Hepatocyte (in vitro differentiated cells): Measurements from ENCODE around the gene DELE1. TPM values are rescaled to one million over a fixed set of nuclear protein-coding genes. Genes with fewer than 3 reads are reported as not detected.

Source experiments
- DNase-seq: peaks from one replicate; pipeline ENCODE4 v3.0.0-alpha.2; 2016; ENCODE audit warnings: low spot score
- H2AFZ ChIP-seq: fragments of 200-600 bp; sonication (generic); 2 replicates; pipeline ENCODE4 v1.6.0; 2016; ENCODE audit warnings: antibody characterized with exemption, mild to moderate bottlenecking
- H3K27ac ChIP-seq: fragments of 200-600 bp; sonication (generic); 2 replicates; pipeline ENCODE4 v1.5.1; 2016; ENCODE audit warnings: mild to moderate bottlenecking
- H3K27me3 ChIP-seq: fragments of 200-600 bp; sonication (generic); 2 replicates; pipeline ENCODE4 v1.6.1; 2016
- H3K36me3 ChIP-seq: fragments of 200-600 bp; sonication (generic); replicated peaks from 2 replicates; pipeline ENCODE4 v1.5.1; 2016; ENCODE audit warnings: low read depth; ENCODE audit not compliant: insufficient read depth
- H3K4me1 ChIP-seq: fragments of 200-600 bp; sonication (generic); 2 replicates; pipeline ENCODE4 v1.5.1; 2016; ENCODE audit warnings: mild to moderate bottlenecking, moderate library complexity; ENCODE audit not compliant: insufficient read depth
- H3K4me2 ChIP-seq: fragments of 200-600 bp; sonication (generic); 2 replicates; pipeline ENCODE4 v1.6.0; 2016
- H3K4me3 ChIP-seq: fragments of 200-600 bp; sonication (generic); 2 replicates; pipeline ENCODE4 v1.5.1; 2016; ENCODE audit warnings: mild to moderate bottlenecking
- H3K79me2 ChIP-seq: fragments of 200-600 bp; sonication (generic); 2 replicates; pipeline ENCODE4 v1.6.0; 2017; ENCODE audit warnings: mild to moderate bottlenecking
- H3K9me2 ChIP-seq: fragments of 200-600 bp; sonication (generic); replicated peaks from 2 replicates; pipeline ENCODE4 v1.6.0; 2017; ENCODE audit warnings: mild to moderate bottlenecking; ENCODE audit not compliant: insufficient read depth
- H3K9me3 ChIP-seq: fragments of 200-600 bp; sonication (generic); 2 replicates; pipeline ENCODE4 v1.5.1; 2016; ENCODE audit warnings: low read depth, mild to moderate bottlenecking
- H4K20me1 ChIP-seq: fragments of 200-600 bp; sonication (generic); 2 replicates; pipeline ENCODE4 v1.6.0; 2016; ENCODE audit warnings: mild to moderate bottlenecking; ENCODE audit not compliant: insufficient read depth, poor library complexity, severe bottlenecking
- CTCF ChIP-seq: fragments of 200-600 bp; sonication (generic); IDR thresholded peaks from 2 replicates; pipeline ENCODE4 v1.5.1; 2016; ENCODE audit warnings: antibody characterized with exemption, mild to moderate bottlenecking; ENCODE audit not compliant: poor library complexity
- EZH2 ChIP-seq: fragments of 200-600 bp; sonication (generic); IDR thresholded peaks from 2 replicates; pipeline ENCODE4 v1.6.1; 2016; ENCODE audit warnings: antibody characterized with exemption, mild to moderate bottlenecking, borderline replicate concordance
- EZH2phosphoT487 ChIP-seq: fragments of 200-600 bp; sonication (generic); IDR thresholded peaks from one replicate; pipeline ENCODE4 v1.6.1; 2018; ENCODE audit warnings: antibody characterized with exemption, mild to moderate bottlenecking, low read depth, moderate library complexity; ENCODE audit not compliant: unreplicated experiment, severe bottlenecking
- WGBS: methylation state at CpG from one replicate; pipeline ENCODE4 v1.1.6; 2016; ENCODE audit warnings: low lambda C conversion rate; ENCODE audit errors: missing lambda C conversion rate; 5-methylcytosine and 5-hydroxymethylcytosine counted together
- polyA plus RNA-seq: library from polyadenylated mRNA; unstranded; fragments of >200 nt; fragmentation: Nextera tagmentation; extraction: Ambion mirVana; gene quantifications from 2 replicates; pipeline ENCODE4 v1.2.1, GENCODE V29; 2016
- total RNA-seq: library from RNA; depleted of rRNA; stranded (reverse); fragments of >200 nt; gene quantifications from 2 replicates; pipeline ENCODE4 v1.2.3, GENCODE V29; 2014

DELE1 gene
- total and polyA plus RNA-seq, 2 experiments from 2014 or later = 32.6 to 62.0 TPM

GRCh38 chr5:141961466-141961865, 37.8 kb downstream of the DELE1 start:
- 87% methylated on average over 3 of the region's 3 CpGs for WGBS
- Histone ChIP-seq H3K9me3 (no peaks in the 10 kb centered on the region), H3K36me3 (no peaks in the 10 kb centered on the region), H3K4me2 (no peak overlapping the region), H4K20me1 (no peaks in the 10 kb centered on the region), H3K4me1 (no peaks in the 10 kb centered on the region), H3K27ac (no peak overlapping the region), H3K4me3 (no peak overlapping the region), H2AFZ (peak overlapping the region; percentile 93), H3K9me2 (no peaks in the 10 kb centered on the region), H3K27me3 (no peaks in the 10 kb centered on the region), H3K79me2 (no peaks in the 10 kb centered on the region)
- TF ChIP-seq EZH2 = no peak
- TF ChIP-seq EZH2phosphoT487 = no peak
- no peak for TF ChIP-seq CTCF
- DNase-seq = no peak

- no peaks in the 10 kb centered on the region for H3K9me2 ChIP-seq
- no peak overlapping the region for H3K27ac ChIP-seq
- no peaks in the 10 kb centered on the region for H3K27me3 ChIP-seq
- no peaks in the 10 kb centered on the region for H3K9me3 ChIP-seq
- H2AFZ ChIP-seq = no peak overlapping the region
- no peaks in the 10 kb centered on the region for H3K4me1 ChIP-seq
- no peaks in the 10 kb centered on the region for H3K79me2 ChIP-seq
- H3K4me3 ChIP-seq = no peak overlapping the region
- no peak overlapping the region for H3K4me2 ChIP-seq
- TF ChIP-seq EZH2phosphoT487 (no peak), EZH2 (no peak), CTCF (no peak)
- H4K20me1 ChIP-seq = no peaks in the 10 kb centered on the region
- DNase-seq = no peak
- H3K36me3 ChIP-seq = no peaks in the 10 kb centered on the region
- WGBS = 76% methylated on average over 3 of the region's 3 CpGs
These were observed 40.0 kb downstream of the DELE1 start for GRCh38 chr5:141963701-141964100.

- no peaks in the 10 kb centered on the region for H3K9me2 ChIP-seq
- H2AFZ ChIP-seq = no peak overlapping the region
- no peak overlapping the region for H3K27ac ChIP-seq
- no peaks in the 10 kb centered on the region for H3K27me3 ChIP-seq
- H4K20me1 ChIP-seq = no peaks in the 10 kb centered on the region
- no peak overlapping the region for H3K4me2 ChIP-seq
- no peaks in the 10 kb centered on the region for H3K9me3 ChIP-seq
- no peak overlapping the region for H3K4me3 ChIP-seq
- H3K36me3 ChIP-seq = no peaks in the 10 kb centered on the region
- peaks cover 5% of the 10 kb centered on the region for H3K4me1 ChIP-seq
- no peak for TF ChIP-seq CTCF
- TF ChIP-seq EZH2 = no peak
- TF ChIP-seq EZH2phosphoT487 = no peak
- 74% methylated on average over 7 of the region's 7 CpGs for WGBS
- peaks cover 4% of the 10 kb centered on the region for H3K79me2 ChIP-seq
- DNase-seq = no peak
These were observed 41.4 kb downstream of the DELE1 start for GRCh38 chr5:141965071-141965470.
